ENCODE data around the gene TXNDC11.
A peak's percentile ranks its signal among the peaks of the same experiment; 100 is the strongest.

The TXNDC11 gene

DNA sequence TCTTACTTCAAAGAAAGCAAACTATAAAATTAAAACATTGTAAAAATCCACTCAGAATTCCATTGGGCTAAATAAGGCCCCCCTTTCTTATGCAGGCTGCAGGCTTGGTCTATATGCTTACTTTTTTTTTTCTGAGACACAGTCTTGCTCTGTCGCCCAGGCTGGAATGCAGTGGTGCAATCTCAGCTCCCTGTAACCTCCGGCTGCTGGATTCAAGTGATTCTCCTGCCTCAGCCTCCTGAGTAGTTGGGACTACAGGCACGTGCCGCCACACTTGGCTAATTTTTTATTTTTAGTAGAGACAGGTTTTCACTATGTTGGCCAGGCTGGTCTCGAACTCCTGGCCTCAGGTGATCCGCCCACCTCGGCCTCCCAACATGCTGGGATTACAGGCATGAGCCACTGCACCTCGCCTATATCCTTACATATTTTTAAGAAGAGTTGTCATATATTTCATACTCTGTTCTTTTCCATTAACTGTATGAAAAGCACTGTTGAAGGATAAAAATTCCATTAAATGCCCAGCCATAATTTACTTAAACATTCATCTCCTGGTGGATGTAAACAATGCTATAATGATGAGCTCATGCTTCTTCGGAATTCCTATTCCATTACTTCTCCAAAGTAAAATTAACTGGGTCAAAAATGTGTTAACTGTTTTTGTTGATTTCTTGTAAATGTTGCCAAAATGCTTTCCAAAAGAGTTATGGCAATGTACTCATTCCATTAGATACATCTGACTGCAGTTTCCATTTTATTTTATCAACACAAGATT lies 56.6 kb downstream of the TXNDC11 start:
- no peaks in the 10 kb centered on the region for H3K9me3 ChIP-seq (replicated peaks; ENCODE audit: low read length)
- H3K4me1 ChIP-seq (ENCODE audit: control insufficient read depth, insufficient read depth, low read length): peaks cover 23% of the 10 kb centered on the region
- H3K27me3 ChIP-seq (ENCODE audit: control insufficient read depth, insufficient read depth, low read length): no peaks in the 10 kb centered on the region
- H3K4me3 ChIP-seq (ENCODE audit: low read length): no peak overlapping the region
- H3K4me2 ChIP-seq (ENCODE audit: low read length): no peak overlapping the region
- no peak overlapping the region for H3K9ac ChIP-seq (ENCODE audit: low read depth, low read length)
- peaks cover 71% of the 10 kb centered on the region for H3K36me3 ChIP-seq (ENCODE audit: insufficient read depth, low read length)

- peaks cover 76% of the 10 kb centered on the region for H3K36me3 ChIP-seq (ENCODE audit: insufficient read depth, low read length)
- no peak overlapping the region for H3K4me3 ChIP-seq (ENCODE audit: low read length)
- H3K27me3 ChIP-seq (ENCODE audit: control insufficient read depth, insufficient read depth, low read length): no peaks in the 10 kb centered on the region
- peaks cover 20% of the 10 kb centered on the region for H3K4me1 ChIP-seq (ENCODE audit: control insufficient read depth, insufficient read depth, low read length)
- no peaks in the 10 kb centered on the region for H3K9me3 ChIP-seq (replicated peaks; ENCODE audit: low read length)
- H3K4me2 ChIP-seq (ENCODE audit: low read length): no peak overlapping the region
- no peak overlapping the region for H3K9ac ChIP-seq (ENCODE audit: low read depth, low read length)
Observed at GRCh38 chr16:11684231-11685025, 58.2 kb downstream of the TXNDC11 start.

GRCh38 chr16:11683145-11683544 lies 59.5 kb downstream of the TXNDC11 start:
- Histone ChIP-seq H3K4me1 (ENCODE audit: control insufficient read depth, insufficient read depth, low read length) (peaks cover 20% of the 10 kb centered on the region), H3K9ac (ENCODE audit: low read depth, low read length) (peak overlapping the region; percentile 24), H3K36me3 (ENCODE audit: insufficient read depth, low read length) (peaks cover 78% of the 10 kb centered on the region), H3K27me3 (ENCODE audit: control insufficient read depth, insufficient read depth, low read length) (no peaks in the 10 kb centered on the region), H3K9me3 (replicated peaks; ENCODE audit: low read length) (no peaks in the 10 kb centered on the region), H3K4me3 (ENCODE audit: low read length) (no peak overlapping the region), H3K4me2 (ENCODE audit: low read length) (peak overlapping the region; percentile 19)

GRCh38 chr16:11682655-11683096 lies 60.0 kb downstream of the TXNDC11 start:
- Histone ChIP-seq H3K27me3 (ENCODE audit: control insufficient read depth, insufficient read depth, low read length) (no peaks in the 10 kb centered on the region), H3K4me2 (ENCODE audit: low read length) (peak overlapping the region; percentile 19), H3K9ac (ENCODE audit: low read depth, low read length) (peak overlapping the region; percentile 24), H3K4me3 (ENCODE audit: low read length) (no peak overlapping the region), H3K36me3 (ENCODE audit: insufficient read depth, low read length) (peaks cover 78% of the 10 kb centered on the region), H3K9me3 (replicated peaks; ENCODE audit: low read length) (no peaks in the 10 kb centered on the region), H3K4me1 (ENCODE audit: control insufficient read depth, insufficient read depth, low read length) (peaks cover 25% of the 10 kb centered on the region)

GRCh38 chr16:11681976-11682654 lies 60.5 kb downstream of the TXNDC11 start:
- H3K27me3 ChIP-seq (ENCODE audit: control insufficient read depth, insufficient read depth, low read length): no peaks in the 10 kb centered on the region
- peak overlapping the region; percentile 14 for H3K4me2 ChIP-seq (ENCODE audit: low read length)
- H3K4me3 ChIP-seq (ENCODE audit: low read length): no peak overlapping the region
- no peaks in the 10 kb centered on the region for H3K9me3 ChIP-seq (replicated peaks; ENCODE audit: low read length)
- H3K36me3 ChIP-seq (ENCODE audit: insufficient read depth, low read length): peaks cover 77% of the 10 kb centered on the region
- peaks cover 30% of the 10 kb centered on the region for H3K4me1 ChIP-seq (ENCODE audit: control insufficient read depth, insufficient read depth, low read length)
- H3K9ac ChIP-seq (ENCODE audit: low read depth, low read length): no peak overlapping the region

- Histone ChIP-seq H3K9me3 (replicated peaks; ENCODE audit: low read length) (no peaks in the 10 kb centered on the region), H3K4me2 (ENCODE audit: low read length) (no peak overlapping the region), H3K4me3 (ENCODE audit: low read length) (no peak overlapping the region), H3K9ac (ENCODE audit: low read depth, low read length) (no peak overlapping the region), H3K36me3 (ENCODE audit: insufficient read depth, low read length) (peaks cover 77% of the 10 kb centered on the region), H3K27me3 (ENCODE audit: control insufficient read depth, insufficient read depth, low read length) (no peaks in the 10 kb centered on the region), H3K4me1 (ENCODE audit: control insufficient read depth, insufficient read depth, low read length) (peaks cover 31% of the 10 kb centered on the region)
Observed at GRCh38 chr16:11681556-11681955, 61.1 kb downstream of the TXNDC11 start.

- Histone ChIP-seq H3K4me2 (ENCODE audit: low read length) (no peak overlapping the region), H3K36me3 (ENCODE audit: insufficient read depth, low read length) (peaks cover 74% of the 10 kb centered on the region), H3K4me3 (ENCODE audit: low read length) (no peak overlapping the region), H3K9ac (ENCODE audit: low read depth, low read length) (no peak overlapping the region), H3K4me1 (ENCODE audit: control insufficient read depth, insufficient read depth, low read length) (peaks cover 41% of the 10 kb centered on the region), H3K9me3 (replicated peaks; ENCODE audit: low read length) (no peaks in the 10 kb centered on the region), H3K27me3 (ENCODE audit: control insufficient read depth, insufficient read depth, low read length) (no peaks in the 10 kb centered on the region)
Observed at GRCh38 chr16:11679941-11680911, 62.4 kb downstream of the TXNDC11 start.

- H3K4me2 ChIP-seq (ENCODE audit: low read length): no peak overlapping the region
- no peaks in the 10 kb centered on the region for H3K27me3 ChIP-seq (ENCODE audit: control insufficient read depth, insufficient read depth, low read length)
- H3K4me3 ChIP-seq (ENCODE audit: low read length): no peak overlapping the region
- H3K4me1 ChIP-seq (ENCODE audit: control insufficient read depth, insufficient read depth, low read length): peaks cover 49% of the 10 kb centered on the region
- peaks cover 65% of the 10 kb centered on the region for H3K36me3 ChIP-seq (ENCODE audit: insufficient read depth, low read length)
- H3K9ac ChIP-seq (ENCODE audit: low read depth, low read length): no peak overlapping the region
- H3K9me3 ChIP-seq (replicated peaks; ENCODE audit: low read length): no peaks in the 10 kb centered on the region
Observed at GRCh38 chr16:11679250-11679649, 63.4 kb downstream of the TXNDC11 start.

- H3K27me3 ChIP-seq (ENCODE audit: control insufficient read depth, insufficient read depth, low read length): no peaks in the 10 kb centered on the region
- peaks cover 58% of the 10 kb centered on the region for H3K36me3 ChIP-seq (ENCODE audit: insufficient read depth, low read length)
- no peak overlapping the region for H3K9ac ChIP-seq (ENCODE audit: low read depth, low read length)
- H3K9me3 ChIP-seq (replicated peaks; ENCODE audit: low read length): no peaks in the 10 kb centered on the region
- peaks cover 46% of the 10 kb centered on the region for H3K4me1 ChIP-seq (ENCODE audit: control insufficient read depth, insufficient read depth, low read length)
- H3K4me3 ChIP-seq (ENCODE audit: low read length): no peak overlapping the region
- H3K4me2 ChIP-seq (ENCODE audit: low read length): no peak overlapping the region
Observed at GRCh38 chr16:11677959-11678881, 64.4 kb downstream of the TXNDC11 start.

DNA sequence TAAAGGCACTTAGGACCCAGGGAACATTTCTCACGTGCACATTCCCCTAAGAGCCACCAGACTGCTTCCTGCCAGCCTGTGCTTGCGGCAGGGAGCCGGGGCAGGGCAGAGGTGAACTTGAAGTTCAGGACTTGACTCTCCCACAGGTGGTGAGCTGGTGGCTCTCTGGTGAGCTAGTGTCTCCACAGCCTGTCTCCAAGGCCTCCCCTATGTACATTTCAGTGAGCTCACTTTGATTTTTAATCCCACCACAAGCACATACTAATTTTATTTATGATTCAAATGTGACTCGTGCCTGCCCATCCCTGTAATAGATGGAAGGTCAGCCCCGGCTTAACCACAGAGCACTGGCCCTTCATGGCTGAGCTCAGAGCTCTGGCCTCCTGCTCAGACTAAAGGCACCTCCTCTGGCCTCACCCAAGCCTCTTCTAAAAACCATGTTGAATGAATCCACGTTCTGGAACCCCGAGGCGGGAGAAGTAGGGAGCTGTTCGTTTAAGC lies 65.2 kb downstream of the TXNDC11 start:
- H3K36me3 ChIP-seq (ENCODE audit: insufficient read depth, low read length): peaks cover 55% of the 10 kb centered on the region
- H3K9ac ChIP-seq (ENCODE audit: low read depth, low read length): no peak overlapping the region
- H3K4me1 ChIP-seq (ENCODE audit: control insufficient read depth, insufficient read depth, low read length): peaks cover 39% of the 10 kb centered on the region
- no peaks in the 10 kb centered on the region for H3K9me3 ChIP-seq (replicated peaks; ENCODE audit: low read length)
- H3K4me3 ChIP-seq (ENCODE audit: low read length): no peak overlapping the region
- no peaks in the 10 kb centered on the region for H3K27me3 ChIP-seq (ENCODE audit: control insufficient read depth, insufficient read depth, low read length)
- H3K4me2 ChIP-seq (ENCODE audit: low read length): no peak overlapping the region
